K562 (cell line): Measurements from ENCODE around the gene ZFP3.

Source experiments
- MAFG ChIP-seq: fragments of 450-650 bp; conservative IDR thresholded peaks from 2 replicates; pipeline ENCODE4 v1.6.1; 2016; ENCODE audit warnings: missing genetic modification characterization, missing compliant biosample characterization
- MED1 ChIP-seq: sonication (generic); formaldehyde crosslinking; IDR thresholded peaks from 2 replicates; pipeline ENCODE4 v1.8.1; 2023; ENCODE audit warnings: missing genetic modification reagents, borderline replicate concordance
- MTA3 ChIP-seq: fragments of 450-650 bp; formaldehyde crosslinking; IDR thresholded peaks from 2 replicates; pipeline ENCODE4 v1.6.1; 2017; ENCODE audit warnings: mild to moderate bottlenecking, borderline replicate concordance
- NCOA4 ChIP-seq: fragments of 450-650 bp; IDR thresholded peaks from 2 replicates; pipeline ENCODE4 v1.6.1; 2018; ENCODE audit warnings: mild to moderate bottlenecking; ENCODE audit not compliant: partially characterized antibody
- ZNF121 ChIP-seq: sonication (generic); formaldehyde crosslinking; conservative IDR thresholded peaks from 2 replicates; pipeline ENCODE4 v1.8.0; 2022; ENCODE audit warnings: missing genetic modification reagents
- ZNF699 ChIP-seq: fragments of 250-450 bp; sonication (Bioruptor Pico); IDR thresholded peaks from 2 replicates; pipeline ENCODE4 v1.8.0; 2021; ENCODE audit warnings: mild to moderate bottlenecking, moderate library complexity; ENCODE audit not compliant: insufficient replicate concordance
- TF ChIP-seq, protein P1 (sequence below), 3 experiments: IDR thresholded peaks in 2 of 3; conservative IDR thresholded peaks in 1 of 3; 2 replicates each; pipeline ENCODE4 v1.5.1; 2011 to 2012; ENCODE audit warnings: low read length in 3 of 3, mild to moderate bottlenecking in 3 of 3, control low read depth in 2 of 3, improper control_type of control experiment in 1 of 3, inconsistent platforms in 1 of 3, low read depth in 1 of 3, mixed read lengths in 1 of 3, moderate library complexity in 1 of 3; ENCODE audit not compliant: insufficient read depth in 2 of 3
- TF ChIP-seq, protein P2 (sequence below): IDR thresholded peaks from 2 replicates; pipeline ENCODE4 v1.6.1; 2012; ENCODE audit warnings: low read depth, low read length, improper control_type of control experiment, borderline replicate concordance
- TF ChIP-seq, protein P3 (sequence below): fragments of 450-650 bp; conservative IDR thresholded peaks from 2 replicates; pipeline ENCODE4 v1.6.1; 2016; ENCODE audit warnings: missing genetic modification characterization, low read depth, mild to moderate bottlenecking, control low read depth, missing compliant biosample characterization

DNA sequence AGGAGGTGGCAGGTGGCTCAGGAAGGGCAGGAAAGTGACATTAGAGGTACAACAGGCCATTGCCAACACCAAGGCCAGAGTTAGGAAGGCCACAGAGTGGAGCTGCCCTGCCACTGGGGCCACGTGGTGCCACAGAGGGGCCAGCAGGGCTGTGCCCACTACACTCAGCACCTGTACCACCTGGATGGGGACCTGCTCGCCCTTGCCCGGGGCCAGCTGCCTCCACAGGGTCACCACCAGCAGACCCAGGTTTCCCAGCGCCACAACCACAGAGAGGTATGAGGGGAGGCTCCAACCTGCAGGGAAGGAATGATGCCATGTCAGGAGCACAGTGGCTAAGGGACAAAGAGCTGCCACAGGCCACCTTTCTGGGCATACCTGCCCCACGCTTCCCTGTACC, 44.2 kb upstream of the ZFP3 start:
- TF ChIP-seq, protein P1, sequence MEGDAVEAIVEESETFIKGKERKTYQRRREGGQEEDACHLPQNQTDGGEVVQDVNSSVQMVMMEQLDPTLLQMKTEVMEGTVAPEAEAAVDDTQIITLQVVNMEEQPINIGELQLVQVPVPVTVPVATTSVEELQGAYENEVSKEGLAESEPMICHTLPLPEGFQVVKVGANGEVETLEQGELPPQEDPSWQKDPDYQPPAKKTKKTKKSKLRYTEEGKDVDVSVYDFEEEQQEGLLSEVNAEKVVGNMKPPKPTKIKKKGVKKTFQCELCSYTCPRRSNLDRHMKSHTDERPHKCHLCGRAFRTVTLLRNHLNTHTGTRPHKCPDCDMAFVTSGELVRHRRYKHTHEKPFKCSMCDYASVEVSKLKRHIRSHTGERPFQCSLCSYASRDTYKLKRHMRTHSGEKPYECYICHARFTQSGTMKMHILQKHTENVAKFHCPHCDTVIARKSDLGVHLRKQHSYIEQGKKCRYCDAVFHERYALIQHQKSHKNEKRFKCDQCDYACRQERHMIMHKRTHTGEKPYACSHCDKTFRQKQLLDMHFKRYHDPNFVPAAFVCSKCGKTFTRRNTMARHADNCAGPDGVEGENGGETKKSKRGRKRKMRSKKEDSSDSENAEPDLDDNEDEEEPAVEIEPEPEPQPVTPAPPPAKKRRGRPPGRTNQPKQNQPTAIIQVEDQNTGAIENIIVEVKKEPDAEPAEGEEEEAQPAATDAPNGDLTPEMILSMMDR (IDR thresholded peaks at IDR 0.05 in 2 of 3, conservative IDR thresholded peaks at IDR 0.05 in 1 of 3; ENCODE audit: insufficient read depth in 2 of 3, low read depth in 1 of 3, low read length in 3 of 3), result no peak
- TF ChIP-seq NCOA4 (no peak), MTA3 (no peak), ZNF699 (CRISPR knock-in tag) (no peak), MED1 (CRISPR knock-in tag) (no peak), MAFG (no peak), ZNF121 (no peak)
- TF ChIP-seq, protein P2, sequence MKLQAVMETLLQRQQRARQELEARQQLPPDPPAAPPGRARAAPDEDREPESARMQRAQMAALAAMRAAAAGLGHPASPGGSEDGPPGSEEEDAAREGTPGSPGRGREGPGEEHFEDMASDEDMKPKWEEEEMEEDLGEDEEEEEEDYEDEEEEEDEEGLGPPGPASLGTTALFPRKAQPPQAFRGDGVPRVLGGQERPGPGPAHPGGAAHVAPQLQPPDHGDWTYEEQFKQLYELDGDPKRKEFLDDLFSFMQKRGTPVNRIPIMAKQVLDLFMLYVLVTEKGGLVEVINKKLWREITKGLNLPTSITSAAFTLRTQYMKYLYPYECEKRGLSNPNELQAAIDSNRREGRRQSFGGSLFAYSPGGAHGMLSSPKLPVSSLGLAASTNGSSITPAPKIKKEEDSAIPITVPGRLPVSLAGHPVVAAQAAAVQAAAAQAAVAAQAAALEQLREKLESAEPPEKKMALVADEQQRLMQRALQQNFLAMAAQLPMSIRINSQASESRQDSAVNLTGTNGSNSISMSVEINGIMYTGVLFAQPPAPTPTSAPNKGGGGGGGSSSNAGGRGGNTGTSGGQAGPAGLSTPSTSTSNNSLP, result no peak
- TF ChIP-seq, protein P3, sequence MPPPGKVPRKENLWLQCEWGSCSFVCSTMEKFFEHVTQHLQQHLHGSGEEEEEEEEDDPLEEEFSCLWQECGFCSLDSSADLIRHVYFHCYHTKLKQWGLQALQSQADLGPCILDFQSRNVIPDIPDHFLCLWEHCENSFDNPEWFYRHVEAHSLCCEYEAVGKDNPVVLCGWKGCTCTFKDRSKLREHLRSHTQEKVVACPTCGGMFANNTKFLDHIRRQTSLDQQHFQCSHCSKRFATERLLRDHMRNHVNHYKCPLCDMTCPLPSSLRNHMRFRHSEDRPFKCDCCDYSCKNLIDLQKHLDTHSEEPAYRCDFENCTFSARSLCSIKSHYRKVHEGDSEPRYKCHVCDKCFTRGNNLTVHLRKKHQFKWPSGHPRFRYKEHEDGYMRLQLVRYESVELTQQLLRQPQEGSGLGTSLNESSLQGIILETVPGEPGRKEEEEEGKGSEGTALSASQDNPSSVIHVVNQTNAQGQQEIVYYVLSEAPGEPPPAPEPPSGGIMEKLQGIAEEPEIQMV (tag), result no peak
